ENCODE results near the gene TCERG1L.

Gene TCERG1L

GRCh38 chr10:131073469-131074035 lies 238.0 kb downstream of the TCERG1L start:
- no peaks in the 10 kb centered on the region for H3K36me3 Mint-ChIP-seq (ENCODE audit: low read depth)
- H3K4me3 Mint-ChIP-seq, result no peak overlapping the region
- H3K27ac Mint-ChIP-seq, result no peak overlapping the region
- no peaks in the 10 kb centered on the region for H3K4me1 Mint-ChIP-seq (ENCODE audit: low read depth)
- H3K9me3 Mint-ChIP-seq, result no peaks in the 10 kb centered on the region
- H3K27me3 Mint-ChIP-seq (ENCODE audit: low read depth), result no peaks in the 10 kb centered on the region

DNA sequence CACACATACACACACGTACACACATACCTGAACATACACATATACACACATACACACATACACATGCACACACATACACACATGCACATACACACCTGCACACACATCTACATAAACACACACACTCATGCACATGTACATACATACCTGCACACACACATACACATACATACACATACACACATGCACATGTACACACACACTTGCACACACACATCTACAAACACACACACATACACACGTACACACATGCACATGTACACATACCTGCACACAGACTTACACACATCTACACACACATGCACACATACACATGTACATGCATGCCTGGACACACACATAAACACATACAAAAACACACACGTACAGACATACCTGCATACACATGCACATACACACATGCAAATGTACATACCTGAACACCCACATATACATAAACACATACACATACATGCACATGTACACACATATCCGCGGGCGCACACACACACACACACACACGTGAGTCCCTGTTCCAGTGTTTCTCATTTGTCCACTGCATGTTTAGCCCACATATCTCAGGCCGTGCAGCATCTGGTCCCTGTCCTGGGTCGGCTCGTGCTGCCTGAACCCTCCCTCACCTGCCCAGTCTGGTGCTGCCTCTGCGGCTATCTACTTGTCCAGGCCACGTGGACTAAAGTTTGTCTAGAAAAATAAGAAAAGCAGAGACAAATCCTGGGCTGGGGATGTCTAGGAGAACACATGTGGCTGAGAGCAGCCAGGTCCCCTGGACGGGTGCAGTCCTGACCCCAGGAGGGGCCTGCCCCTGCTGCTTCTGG lies 238.7 kb downstream of the TCERG1L start:
- no peaks in the 10 kb centered on the region for H3K27me3 Mint-ChIP-seq (ENCODE audit: low read depth)
- no peaks in the 10 kb centered on the region for H3K36me3 Mint-ChIP-seq (ENCODE audit: low read depth)
- H3K9me3 Mint-ChIP-seq, result no peaks in the 10 kb centered on the region
- H3K4me1 Mint-ChIP-seq (ENCODE audit: low read depth), result no peaks in the 10 kb centered on the region
- H3K4me3 Mint-ChIP-seq, result no peak overlapping the region
- no peak overlapping the region for H3K27ac Mint-ChIP-seq

GRCh38 chr10:131071721-131072120 lies 239.8 kb downstream of the TCERG1L start:
- no peaks in the 10 kb centered on the region for H3K4me1 Mint-ChIP-seq (ENCODE audit: low read depth)
- no peak overlapping the region for H3K27ac Mint-ChIP-seq
- no peaks in the 10 kb centered on the region for H3K27me3 Mint-ChIP-seq (ENCODE audit: low read depth)
- no peak overlapping the region for H3K4me3 Mint-ChIP-seq
- no peaks in the 10 kb centered on the region for H3K9me3 Mint-ChIP-seq
- no peaks in the 10 kb centered on the region for H3K36me3 Mint-ChIP-seq (ENCODE audit: low read depth)

DNA sequence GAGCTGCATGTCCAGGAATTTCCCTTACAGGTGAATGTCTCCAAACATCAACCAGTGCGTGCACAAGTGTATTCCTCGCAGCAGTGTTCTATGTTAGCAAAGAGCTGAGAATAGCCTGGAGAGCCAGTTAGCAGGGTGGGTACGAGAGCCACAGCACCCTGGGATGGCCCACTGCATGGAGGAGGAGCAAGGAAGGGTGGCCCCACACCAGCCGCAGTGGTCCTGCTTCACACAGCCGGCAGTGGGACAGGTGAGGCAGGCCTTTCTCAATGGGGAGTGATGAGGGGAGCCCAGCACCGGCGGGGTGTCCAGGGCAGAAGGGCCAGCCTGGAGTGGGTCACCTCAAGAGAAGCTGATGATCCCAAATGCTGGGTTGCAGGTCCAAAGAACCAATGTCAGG lies 240.7 kb downstream of the TCERG1L start:
- no peak overlapping the region for H3K27ac Mint-ChIP-seq
- H3K27me3 Mint-ChIP-seq (ENCODE audit: low read depth), result no peaks in the 10 kb centered on the region
- no peaks in the 10 kb centered on the region for H3K36me3 Mint-ChIP-seq (ENCODE audit: low read depth)
- H3K4me3 Mint-ChIP-seq, result no peak overlapping the region
- H3K4me1 Mint-ChIP-seq (ENCODE audit: low read depth), result no peaks in the 10 kb centered on the region
- H3K9me3 Mint-ChIP-seq, result no peaks in the 10 kb centered on the region

GRCh38 chr10:131068760-131069159 lies 242.8 kb downstream of the TCERG1L start:
- no peaks in the 10 kb centered on the region for H3K27me3 Mint-ChIP-seq (ENCODE audit: low read depth)
- no peaks in the 10 kb centered on the region for H3K4me1 Mint-ChIP-seq (ENCODE audit: low read depth)
- H3K27ac Mint-ChIP-seq, result no peak overlapping the region

DNA sequence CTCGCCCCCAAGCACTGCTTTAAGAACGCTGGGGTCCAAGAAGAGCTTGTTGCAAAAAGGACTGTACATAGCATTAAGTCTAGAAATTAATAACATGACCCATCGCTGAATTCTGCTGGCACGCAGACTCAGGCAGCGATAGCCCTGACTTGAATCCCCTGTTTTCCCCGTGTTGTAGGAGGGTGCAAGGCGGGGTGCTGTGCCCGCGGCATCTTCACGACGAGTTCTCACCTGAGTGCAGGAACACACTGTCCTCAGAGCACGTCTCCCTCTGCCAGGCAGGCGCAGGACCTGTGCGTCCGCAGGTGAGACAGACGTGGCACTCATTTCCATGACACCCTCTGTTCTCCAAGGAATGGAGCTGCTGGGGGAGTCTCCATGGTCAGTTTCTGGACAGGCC lies 243.2 kb downstream of the TCERG1L start:
- Mint-ChIP-seq H3K4me1 (ENCODE audit: low read depth) (no peaks in the 10 kb centered on the region), H3K36me3 (ENCODE audit: low read depth) (no peaks in the 10 kb centered on the region), H3K9me3 (no peaks in the 10 kb centered on the region), H3K27ac (no peak overlapping the region), H3K27me3 (ENCODE audit: low read depth) (peaks cover 4% of the 10 kb centered on the region), H3K4me3 (no peak overlapping the region)

More at GRCh38 chr10:131068760-131069159, 242.8 kb downstream of the TCERG1L start:
- no peak overlapping the region for H3K4me3 Mint-ChIP-seq
- no peaks in the 10 kb centered on the region for H3K9me3 Mint-ChIP-seq
- H3K36me3 Mint-ChIP-seq (ENCODE audit: low read depth), result no peaks in the 10 kb centered on the region

DNA sequence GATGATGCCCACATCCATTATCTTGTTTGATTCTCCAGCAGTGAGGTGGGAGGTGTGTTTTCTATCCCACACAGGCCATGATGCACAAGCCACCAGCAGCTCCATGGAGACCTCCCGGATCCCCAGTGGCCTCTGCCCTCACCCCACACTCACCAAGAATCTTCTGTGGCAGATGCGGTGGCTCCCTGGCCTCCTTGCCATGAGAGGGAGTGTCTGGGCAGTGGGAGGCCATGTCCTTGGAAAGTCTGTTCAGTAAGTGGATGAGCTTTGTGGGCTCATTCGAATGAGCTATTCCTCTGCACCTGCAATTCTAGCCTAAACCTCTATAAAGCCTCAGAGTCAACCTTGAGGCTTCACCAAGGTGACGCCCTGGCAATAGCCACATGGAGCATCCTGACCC lies 243.8 kb downstream of the TCERG1L start:
- no peak overlapping the region for H3K27ac Mint-ChIP-seq
- H3K4me3 Mint-ChIP-seq, result no peak overlapping the region
- peaks cover 4% of the 10 kb centered on the region for H3K27me3 Mint-ChIP-seq (ENCODE audit: low read depth)
- no peaks in the 10 kb centered on the region for H3K36me3 Mint-ChIP-seq (ENCODE audit: low read depth)
- no peaks in the 10 kb centered on the region for H3K4me1 Mint-ChIP-seq (ENCODE audit: low read depth)
- H3K9me3 Mint-ChIP-seq, result no peaks in the 10 kb centered on the region

DNA sequence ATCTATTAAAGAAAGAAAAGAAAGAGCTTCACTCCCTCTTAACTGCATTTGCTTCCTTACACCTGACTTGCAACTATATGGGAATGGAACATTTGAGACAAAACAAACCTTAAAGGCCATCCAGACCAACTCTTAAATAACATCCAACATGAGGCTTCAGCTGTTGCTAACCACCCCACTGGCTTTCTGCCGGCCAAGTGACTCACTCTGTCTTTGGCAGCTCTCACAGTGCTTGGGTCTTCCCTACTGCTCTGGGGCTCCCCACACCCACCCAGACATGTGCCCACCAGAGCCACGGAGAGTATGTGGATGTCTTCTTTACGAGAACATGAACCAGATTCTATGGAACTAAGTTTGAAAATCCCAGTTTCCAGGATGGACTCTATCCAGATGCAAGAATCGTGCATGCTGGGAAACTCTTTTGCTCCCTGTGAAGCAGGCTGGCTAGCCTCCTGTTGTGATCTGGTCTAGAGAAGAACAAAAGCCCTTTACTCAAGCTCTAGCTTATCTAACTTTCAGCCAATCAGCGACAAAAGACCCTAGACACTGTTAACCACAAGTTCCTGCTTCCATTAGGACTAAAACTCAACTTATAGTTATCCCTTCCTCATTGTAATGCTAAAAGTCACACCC lies 245.7 kb downstream of the TCERG1L start:
- Mint-ChIP-seq H3K27ac (no peak overlapping the region), H3K4me3 (no peak overlapping the region), H3K4me1 (ENCODE audit: low read depth) (no peaks in the 10 kb centered on the region), H3K9me3 (no peaks in the 10 kb centered on the region), H3K27me3 (ENCODE audit: low read depth) (peaks cover 4% of the 10 kb centered on the region), H3K36me3 (ENCODE audit: low read depth) (no peaks in the 10 kb centered on the region)

DNA sequence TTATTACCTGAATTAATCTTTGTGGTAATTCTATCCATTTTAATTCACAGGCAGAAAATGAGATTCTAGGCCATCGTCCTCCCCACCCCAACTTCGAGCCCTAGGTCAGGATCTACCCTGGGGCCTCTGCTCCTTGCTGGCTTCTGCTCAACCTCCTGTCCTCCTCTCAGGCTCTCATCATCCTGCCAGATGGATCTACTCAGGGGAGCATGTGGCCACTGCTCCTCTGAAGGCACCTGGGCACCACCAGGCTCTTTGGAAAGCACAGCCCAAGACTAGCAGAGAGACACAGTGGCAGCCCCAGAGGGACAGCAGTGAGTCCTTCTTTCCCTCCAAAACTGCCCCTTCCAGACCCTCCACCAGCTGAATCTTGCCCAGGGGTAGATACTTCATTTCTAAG lies 248.2 kb downstream of the TCERG1L start:
- Mint-ChIP-seq H3K36me3 (ENCODE audit: low read depth) (no peaks in the 10 kb centered on the region), H3K4me3 (no peak overlapping the region), H3K9me3 (no peaks in the 10 kb centered on the region), H3K27me3 (ENCODE audit: low read depth) (peaks cover 4% of the 10 kb centered on the region), H3K27ac (no peak overlapping the region), H3K4me1 (ENCODE audit: low read depth) (no peaks in the 10 kb centered on the region)

DNA sequence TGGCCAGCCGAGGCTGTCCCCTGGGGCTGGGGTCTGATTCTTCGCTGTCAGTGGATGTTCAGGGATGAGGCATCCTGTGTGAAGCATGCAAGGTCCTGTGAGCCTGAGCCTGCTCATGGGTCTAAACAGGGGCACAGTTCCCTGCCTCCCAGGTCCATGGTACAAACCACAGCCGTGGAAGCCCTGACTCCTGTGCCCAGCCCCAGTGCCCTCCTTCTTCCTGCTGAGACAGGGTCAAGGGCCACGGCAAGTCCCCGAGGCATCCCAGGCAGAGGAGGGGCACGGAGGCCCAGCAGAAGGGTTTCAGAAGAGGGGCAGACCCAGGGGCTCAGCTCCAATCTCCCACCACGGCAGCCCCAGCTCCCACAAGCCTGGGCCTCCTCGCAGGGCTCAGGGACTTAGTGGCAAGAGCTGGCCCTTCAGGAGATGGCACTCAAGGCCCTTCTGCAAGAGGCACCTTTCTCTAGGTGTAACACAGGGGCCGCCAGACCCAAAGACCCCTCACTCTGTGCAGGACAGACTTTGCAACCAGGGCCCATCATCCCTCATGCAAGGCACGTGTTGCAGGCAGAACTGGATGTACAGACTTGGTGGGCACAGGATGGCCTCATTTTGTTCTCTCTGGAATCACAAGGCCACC lies 248.8 kb downstream of the TCERG1L start:
- H3K36me3 Mint-ChIP-seq (ENCODE audit: low read depth), result no peaks in the 10 kb centered on the region
- peaks cover 4% of the 10 kb centered on the region for H3K27me3 Mint-ChIP-seq (ENCODE audit: low read depth)

GRCh38 chr10:131061216-131061615 lies 250.3 kb downstream of the TCERG1L start:
- H3K27me3 Mint-ChIP-seq (ENCODE audit: low read depth), result peaks cover 4% of the 10 kb centered on the region
- H3K4me1 Mint-ChIP-seq (ENCODE audit: low read depth), result no peaks in the 10 kb centered on the region
- H3K4me3 Mint-ChIP-seq, result no peak overlapping the region
- H3K36me3 Mint-ChIP-seq (ENCODE audit: low read depth), result no peaks in the 10 kb centered on the region
- H3K9me3 Mint-ChIP-seq, result no peaks in the 10 kb centered on the region
- H3K27ac Mint-ChIP-seq, result no peak overlapping the region

More for the DNA sequence above, 248.8 kb downstream of the TCERG1L start:
- Mint-ChIP-seq H3K4me3 (no peak overlapping the region), H3K9me3 (no peaks in the 10 kb centered on the region), H3K4me1 (ENCODE audit: low read depth) (no peaks in the 10 kb centered on the region), H3K27ac (no peak overlapping the region)

DNA sequence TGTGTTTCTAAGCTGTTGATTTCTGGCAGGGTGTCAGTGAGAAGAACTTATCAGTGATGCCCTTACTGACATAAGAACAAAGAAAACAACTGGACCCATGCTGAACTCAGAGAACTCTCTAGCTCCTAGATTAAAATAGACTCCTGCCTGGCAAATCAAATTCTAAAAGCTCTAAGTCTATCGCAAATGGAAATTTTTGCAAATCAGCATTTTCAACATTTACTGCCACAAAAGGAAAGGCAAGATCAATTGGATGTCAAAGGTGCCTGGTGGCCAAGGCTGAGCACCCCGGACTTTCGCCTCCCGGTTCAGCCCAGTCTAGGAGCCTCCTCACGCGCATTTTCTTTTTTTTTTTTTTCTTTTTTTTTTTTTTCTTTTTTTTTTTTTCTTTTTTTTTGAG lies 251.6 kb downstream of the TCERG1L start:
- Mint-ChIP-seq H3K36me3 (ENCODE audit: low read depth) (no peaks in the 10 kb centered on the region), H3K27me3 (ENCODE audit: low read depth) (peaks cover 4% of the 10 kb centered on the region), H3K4me3 (no peak overlapping the region), H3K9me3 (no peaks in the 10 kb centered on the region), H3K4me1 (ENCODE audit: low read depth) (no peaks in the 10 kb centered on the region), H3K27ac (no peak overlapping the region)

GRCh38 chr10:131058799-131059198 lies 252.7 kb downstream of the TCERG1L start:
- H3K9me3 Mint-ChIP-seq, result no peaks in the 10 kb centered on the region
- H3K4me1 Mint-ChIP-seq (ENCODE audit: low read depth), result no peaks in the 10 kb centered on the region
- no peak overlapping the region for H3K27ac Mint-ChIP-seq
- H3K4me3 Mint-ChIP-seq, result no peak overlapping the region
- H3K27me3 Mint-ChIP-seq (ENCODE audit: low read depth), result peaks cover 4% of the 10 kb centered on the region
- H3K36me3 Mint-ChIP-seq (ENCODE audit: low read depth), result no peaks in the 10 kb centered on the region

DNA sequence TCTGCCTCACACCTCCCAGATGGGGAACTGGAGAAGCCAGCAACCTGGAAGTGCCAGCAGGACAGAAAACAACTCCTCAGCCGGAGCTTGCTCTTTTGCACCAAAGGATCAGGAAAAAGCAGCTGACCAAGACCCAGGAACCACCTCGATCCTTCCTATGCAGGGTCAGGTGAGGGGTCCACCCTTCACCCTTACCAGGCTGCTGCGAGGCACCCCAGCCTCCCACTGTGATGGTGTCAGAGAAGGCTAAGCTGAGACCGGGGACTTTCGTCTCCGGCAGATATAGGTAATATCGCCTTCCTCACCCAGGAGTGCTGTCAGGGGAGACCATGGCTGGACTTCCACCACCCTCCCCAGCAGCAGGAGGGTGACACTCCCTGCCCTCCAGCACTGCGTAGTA lies 254.7 kb downstream of the TCERG1L start:
- Mint-ChIP-seq H3K4me1 (ENCODE audit: low read depth) (no peaks in the 10 kb centered on the region), H3K27ac (no peak overlapping the region), H3K9me3 (no peaks in the 10 kb centered on the region), H3K36me3 (ENCODE audit: low read depth) (no peaks in the 10 kb centered on the region), H3K27me3 (ENCODE audit: low read depth) (no peaks in the 10 kb centered on the region), H3K4me3 (no peak overlapping the region)
